Measurements from ENCODE around the gene B3GNT2. TPM values are rescaled to one million over a fixed set of nuclear protein-coding genes. Genes with fewer than 3 reads are reported as not detected.
"Not testable (repeated sequence)": the region's sequence is repeated elsewhere in the genome, so short reads cannot be mapped to it uniquely, and the experiment has no call there.

Gene B3GNT2
- polyA plus RNA-seq, 5 donors, result 23.7 to 33.1 (median 28.2) TPM

- DNase-seq, result no peak
Measured at GRCh38 chr2:62181843-62182242, 14.1 kb upstream of the B3GNT2 start.

GRCh38 chr2:62184512-62185230 is 11.2 kb upstream of the B3GNT2 start:
- DNase-seq, result no peak

- DNase-seq, result no peak
Measured at GRCh38 chr2:62185475-62186155, 10.3 kb upstream of the B3GNT2 start.

DNA sequence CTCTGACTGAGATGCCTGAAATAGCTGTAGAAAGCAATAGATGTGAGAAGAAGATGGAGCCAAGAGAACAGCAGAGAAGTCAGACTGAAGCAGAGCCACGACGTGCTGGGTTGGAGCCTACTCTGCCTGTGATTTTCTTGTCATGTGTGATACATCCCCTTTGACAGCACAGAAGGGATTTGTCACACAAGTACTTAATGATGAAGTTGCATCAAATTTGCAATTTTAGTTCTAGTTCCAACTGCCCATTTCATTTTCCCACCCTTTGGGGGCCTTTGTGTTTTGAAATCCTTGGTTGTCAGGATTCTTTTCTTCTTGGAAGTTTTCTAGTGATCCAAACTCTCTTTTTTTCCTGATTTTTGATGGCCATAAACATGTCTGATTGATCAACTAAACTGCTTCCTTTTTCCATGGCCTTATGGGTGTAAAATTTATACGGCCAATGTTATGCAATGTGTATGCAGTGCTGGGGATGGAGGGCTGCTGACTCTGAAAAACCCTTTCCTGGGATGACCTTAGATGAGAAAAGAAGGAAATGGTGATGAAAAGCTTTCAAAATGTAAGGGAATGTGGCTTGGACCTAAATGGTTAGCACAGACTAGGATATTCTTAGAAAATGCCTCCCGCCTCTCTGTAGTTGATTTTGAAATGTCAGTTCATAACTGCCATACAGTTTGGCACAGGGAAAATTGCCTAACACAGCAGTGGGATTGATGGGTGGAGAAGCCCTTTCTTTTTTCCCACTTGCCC is 9.6 kb upstream of the B3GNT2 start:
- DNase-seq, result peak; percentile 86 to 90

DNA sequence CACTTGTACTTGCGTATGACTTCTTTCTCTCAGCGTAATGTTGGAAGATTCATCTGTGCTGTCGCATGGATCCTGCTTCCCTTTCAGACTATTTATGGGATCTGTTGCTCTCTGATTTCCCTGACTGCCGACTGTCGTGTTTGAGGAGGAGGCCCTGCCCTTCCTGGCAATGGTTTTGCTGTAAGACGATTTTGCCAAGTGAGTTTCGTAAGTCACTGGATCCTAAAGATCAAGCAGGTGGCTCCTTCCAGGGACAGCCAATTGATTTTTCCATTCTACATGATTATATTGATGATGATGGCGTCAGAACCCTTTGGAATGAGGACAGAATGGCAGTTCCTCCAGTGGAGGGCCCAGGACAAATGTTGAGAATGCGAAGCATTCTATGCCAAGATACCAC is 8.7 kb upstream of the B3GNT2 start:
- peak in 1 of 2 donors; percentile 71 for DNase-seq

- DNase-seq, result no peak
Measured at GRCh38 chr2:62188416-62188815, 7.5 kb upstream of the B3GNT2 start.

- DNase-seq, result no peak
Measured at GRCh38 chr2:62189196-62189595, 6.7 kb upstream of the B3GNT2 start.

- DNase-seq, result no peak
Measured at GRCh38 chr2:62192811-62193210, 3.1 kb upstream of the B3GNT2 start.

DNA sequence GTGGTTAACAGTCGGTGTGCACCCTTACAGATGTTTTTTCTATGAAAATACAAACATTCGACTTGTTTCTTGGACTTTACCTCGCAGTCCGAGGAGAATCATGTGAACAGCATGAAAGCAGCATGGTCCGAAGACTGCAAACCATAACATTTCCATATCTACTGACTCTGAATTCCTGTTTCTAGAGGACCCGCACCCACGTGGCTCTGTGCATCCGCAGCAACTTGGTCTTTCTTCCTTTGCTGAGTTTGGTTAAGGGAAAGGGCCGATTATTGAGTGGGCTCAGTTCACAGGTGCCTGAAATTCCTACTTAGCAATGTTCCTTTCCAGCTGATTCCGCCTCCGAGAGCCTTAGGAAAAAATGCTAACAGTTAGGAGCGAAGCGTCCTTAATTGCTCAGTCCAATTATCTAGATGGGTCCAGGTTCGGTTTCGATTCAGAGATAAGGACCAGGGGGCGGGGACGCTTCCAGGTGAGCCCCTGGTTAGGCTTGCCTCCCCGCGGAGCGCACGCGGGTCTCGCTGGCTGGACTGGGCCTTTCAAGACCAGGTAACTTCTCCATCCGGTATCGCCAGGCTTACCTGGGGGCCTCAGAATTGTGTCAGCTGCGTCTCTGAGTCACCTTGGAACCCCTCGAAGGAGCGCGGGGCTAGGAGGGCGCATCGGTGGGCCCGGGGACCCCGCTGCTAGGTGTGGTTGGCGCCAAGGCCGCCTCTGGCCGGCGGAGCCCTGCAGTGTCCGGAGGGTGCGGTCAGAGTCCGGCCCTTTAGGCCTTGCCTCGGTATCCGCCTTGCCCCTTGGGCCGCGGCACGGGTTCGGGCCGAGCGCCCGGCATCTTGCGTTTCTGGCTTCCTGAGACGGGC is 1.1 kb upstream of the B3GNT2 start:
- DNase-seq, result no peak

DNA sequence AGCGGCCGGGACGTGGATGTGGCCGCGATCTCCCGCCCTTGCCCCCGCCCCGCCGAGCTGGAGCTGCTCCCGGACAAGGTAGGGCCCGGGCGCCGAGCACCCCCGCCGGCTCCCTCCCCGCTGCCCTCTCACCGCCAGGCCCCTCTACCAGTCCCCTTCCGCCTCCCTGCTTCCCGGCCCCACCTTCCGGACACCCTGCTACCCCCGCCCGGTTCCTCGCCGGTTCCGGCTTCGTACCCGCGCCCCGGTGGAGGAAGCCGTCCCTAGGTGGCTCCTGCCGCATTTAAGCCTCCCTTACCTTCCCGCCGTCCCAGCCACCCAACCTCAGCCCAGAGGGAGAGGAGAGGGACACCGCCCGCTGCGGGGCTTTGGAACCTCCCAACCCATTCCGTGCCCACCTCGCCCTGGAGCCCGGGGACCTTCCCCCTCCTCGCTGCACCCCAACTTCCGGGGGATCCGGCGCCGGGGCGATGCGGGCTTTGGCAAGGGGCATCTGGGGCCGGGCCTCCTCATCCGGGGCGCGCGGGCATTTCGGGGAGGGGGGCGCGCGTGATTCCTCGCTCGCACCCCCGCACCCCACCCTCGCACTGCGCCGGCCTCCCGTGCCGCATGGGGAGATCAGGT is 475 bp downstream of the B3GNT2 start:
- no peak for DNase-seq

- DNase-seq, result no peak
Measured at GRCh38 chr2:62197011-62197924, 1.4 kb downstream of the B3GNT2 start.

DNA sequence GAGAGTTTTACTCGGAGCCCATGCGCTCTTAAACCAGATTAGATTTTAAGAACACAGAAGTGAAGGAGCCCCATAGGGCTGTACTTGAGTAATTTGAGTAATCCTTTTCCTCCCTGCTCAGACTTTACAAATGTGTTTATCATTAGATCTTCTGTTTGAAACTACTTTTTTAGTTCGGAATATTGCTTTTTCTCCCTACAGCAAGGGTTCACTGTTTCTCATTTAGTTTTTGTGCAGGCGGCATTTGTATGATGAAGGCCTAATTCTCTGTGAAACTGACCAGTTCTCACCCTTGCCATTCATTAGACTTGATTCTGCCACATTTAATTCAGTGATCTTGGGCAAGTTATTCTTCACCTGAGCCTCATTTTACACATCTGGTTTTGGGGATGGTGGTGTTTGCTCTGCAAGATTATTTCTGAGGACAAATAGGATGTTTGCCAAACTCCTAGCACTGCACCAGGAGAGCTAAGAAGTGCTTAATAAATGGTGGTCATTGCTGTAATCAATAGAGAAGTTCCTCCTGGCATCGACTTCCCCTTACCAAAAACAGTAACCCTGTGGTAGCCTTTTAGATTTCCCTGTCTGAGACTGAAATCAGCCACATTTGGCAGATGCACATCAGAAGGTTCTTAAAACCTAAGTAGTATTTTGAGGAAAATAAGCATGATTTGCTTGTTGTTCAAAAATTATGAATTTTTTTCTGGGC is 2.2 kb downstream of the B3GNT2 start:
- DNase-seq, result no peak

DNA sequence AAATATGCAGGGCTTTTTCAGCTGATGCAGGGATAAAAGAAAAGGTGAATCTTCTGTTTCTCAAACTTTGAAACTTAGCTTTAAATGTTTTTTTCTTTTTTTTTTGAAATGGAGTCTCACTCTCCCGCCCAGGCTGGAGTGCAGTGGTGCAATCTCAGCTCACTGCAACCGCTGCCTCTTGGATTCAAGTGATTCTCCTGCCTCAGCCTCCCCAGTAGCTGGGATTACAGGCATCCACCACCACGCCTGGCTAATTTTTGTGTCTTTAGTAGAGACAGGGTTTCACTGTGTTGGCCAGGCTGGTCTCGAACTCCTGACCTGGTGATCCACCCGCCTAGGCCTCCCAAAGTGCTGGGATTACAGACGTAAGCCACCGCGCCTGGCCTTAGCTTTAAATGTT is 2.9 kb downstream of the B3GNT2 start:
- DNase-seq, result not testable (repeated sequence)

GRCh38 chr2:62199392-62200125 is 3.6 kb downstream of the B3GNT2 start:
- no peak for DNase-seq

DNA sequence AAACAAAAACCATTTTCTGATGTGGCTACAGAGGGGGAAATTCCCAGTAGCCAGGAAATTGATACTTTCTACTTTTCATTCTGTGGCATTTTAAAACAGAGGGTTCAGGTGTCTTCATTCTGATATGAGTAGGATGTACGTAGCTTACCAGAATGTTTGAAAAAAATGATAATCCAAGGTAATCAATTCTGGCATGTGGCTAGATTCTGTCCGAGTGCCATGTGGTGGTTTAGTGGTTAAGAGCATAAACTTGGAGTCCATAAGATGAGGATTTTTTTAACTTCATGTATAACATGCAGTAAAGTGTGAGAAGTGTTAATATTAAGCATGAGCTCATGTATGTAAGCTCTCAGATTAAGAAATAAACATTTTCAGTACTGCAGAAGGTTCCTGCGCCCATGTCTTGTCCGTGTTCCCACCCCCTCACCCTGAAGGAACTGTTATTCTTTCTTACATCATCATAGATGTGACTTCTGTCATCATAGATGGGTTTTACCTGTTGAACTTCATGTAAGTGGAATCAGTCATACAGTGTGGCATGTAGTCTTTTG is 4.5 kb downstream of the B3GNT2 start:
- no peak for DNase-seq

GRCh38 chr2:62200868-62201267 is 5.0 kb downstream of the B3GNT2 start:
- no peak for DNase-seq

DNA sequence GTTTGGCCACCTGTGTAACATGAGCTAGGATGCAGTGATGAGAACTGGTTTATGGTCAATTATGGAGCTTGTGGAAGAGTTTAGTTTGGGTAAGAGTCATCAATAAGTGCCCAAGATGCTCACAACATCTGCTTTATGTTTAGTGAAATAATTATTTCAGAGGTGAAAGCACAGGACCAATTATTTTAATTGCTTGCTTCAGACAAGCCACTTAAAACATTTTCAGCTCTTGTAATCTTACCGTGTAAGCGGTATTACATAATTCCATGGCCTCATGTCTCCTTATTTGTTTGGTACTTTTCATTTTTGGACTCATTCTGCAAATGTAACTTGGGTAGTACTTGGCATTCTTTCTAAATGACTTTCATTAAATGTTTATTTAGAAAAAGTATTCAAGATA is 5.4 kb downstream of the B3GNT2 start:
- no peak for DNase-seq

GRCh38 chr2:62202019-62202722 is 6.3 kb downstream of the B3GNT2 start:
- DNase-seq, result no peak
